ENCODE results near the gene SDHA.

- TF ChIP-seq CTCF (IDR thresholded peaks at IDR 0.05) = no peak
- TF ChIP-seq POLR2A (IDR thresholded peaks at IDR 0.05) = no peak
Measured at GRCh38 chr5:208449-209114, 9.5 kb upstream of the SDHA start.
